ENCODE data around the gene STK17A. TPM values are rescaled to one million over a fixed set of nuclear protein-coding genes. Genes with fewer than 3 reads are reported as not detected.
"Not testable (repeated sequence)": the region's sequence is repeated elsewhere in the genome, so short reads cannot be mapped to it uniquely, and the experiment has no call there.

Gene STK17A
- polyA plus RNA-seq, 4 donors, result 16.8 to 20.9 (median 18.7) TPM

DNA sequence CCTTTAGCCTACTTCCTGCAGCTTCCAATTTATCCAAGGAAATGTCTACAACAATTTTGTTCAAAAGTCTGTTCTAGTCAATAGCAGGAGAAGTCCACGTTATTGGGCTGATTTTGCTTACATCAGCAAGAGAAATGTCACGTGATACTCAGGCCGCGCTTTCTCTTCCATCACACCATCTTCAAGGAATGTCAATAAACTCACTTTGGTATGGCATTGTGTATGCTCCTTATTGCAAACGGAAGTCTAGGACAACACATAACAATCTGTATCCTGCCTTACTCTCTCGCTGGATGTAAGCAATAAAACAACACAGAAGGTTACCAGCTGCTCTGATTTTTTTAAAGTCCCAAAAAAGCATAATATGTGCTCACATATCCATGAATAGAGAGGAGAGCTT is 17.1 kb upstream of the STK17A start:
- DNase-seq (ENCODE audit: low read depth in 4 of 4, low spot score in 3 of 4), result peak in 1 of 4 donors; percentile 8

DNA sequence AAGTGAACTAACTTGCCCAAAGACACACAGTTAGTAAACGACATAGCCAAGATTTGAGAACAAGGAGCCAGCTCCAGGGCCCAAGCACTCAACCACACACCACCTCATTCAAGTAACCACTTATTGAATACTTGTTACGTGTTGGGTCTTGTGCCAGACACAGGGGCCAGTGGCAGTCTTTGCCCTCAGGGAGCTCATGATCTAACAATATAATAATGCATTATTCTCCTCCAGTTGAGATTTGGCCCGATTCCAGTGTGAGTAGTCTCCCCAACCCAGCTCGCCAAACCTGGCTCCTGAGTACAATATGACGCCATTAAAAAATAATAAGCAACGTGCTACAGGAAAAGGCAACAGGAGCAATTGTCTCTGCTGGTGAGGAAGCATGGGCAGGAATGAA is 14.4 kb upstream of the STK17A start:
- no peak for DNase-seq (ENCODE audit: low read depth in 4 of 4, low spot score in 3 of 4)

DNA sequence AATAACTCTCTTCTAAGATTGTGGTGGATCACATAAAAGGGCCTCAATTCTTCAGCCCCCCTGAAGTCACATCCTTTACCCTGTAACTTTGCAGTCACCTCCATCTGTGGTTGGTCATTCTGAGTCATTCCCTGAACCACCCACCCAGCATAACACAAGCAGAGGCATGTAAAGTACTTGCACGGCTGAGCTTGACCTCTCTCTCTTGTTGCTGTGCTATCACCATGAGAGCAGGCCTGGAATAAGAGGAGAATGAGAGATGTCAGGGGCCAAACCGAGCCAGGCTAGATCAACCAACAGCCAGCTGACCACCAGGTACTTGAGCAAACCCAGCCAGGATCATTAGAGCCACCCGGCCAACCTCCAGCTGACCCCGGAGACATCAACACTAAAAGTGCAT is 13.5 kb upstream of the STK17A start:
- no peak for DNase-seq (ENCODE audit: low read depth in 4 of 4, low spot score in 3 of 4)

DNA sequence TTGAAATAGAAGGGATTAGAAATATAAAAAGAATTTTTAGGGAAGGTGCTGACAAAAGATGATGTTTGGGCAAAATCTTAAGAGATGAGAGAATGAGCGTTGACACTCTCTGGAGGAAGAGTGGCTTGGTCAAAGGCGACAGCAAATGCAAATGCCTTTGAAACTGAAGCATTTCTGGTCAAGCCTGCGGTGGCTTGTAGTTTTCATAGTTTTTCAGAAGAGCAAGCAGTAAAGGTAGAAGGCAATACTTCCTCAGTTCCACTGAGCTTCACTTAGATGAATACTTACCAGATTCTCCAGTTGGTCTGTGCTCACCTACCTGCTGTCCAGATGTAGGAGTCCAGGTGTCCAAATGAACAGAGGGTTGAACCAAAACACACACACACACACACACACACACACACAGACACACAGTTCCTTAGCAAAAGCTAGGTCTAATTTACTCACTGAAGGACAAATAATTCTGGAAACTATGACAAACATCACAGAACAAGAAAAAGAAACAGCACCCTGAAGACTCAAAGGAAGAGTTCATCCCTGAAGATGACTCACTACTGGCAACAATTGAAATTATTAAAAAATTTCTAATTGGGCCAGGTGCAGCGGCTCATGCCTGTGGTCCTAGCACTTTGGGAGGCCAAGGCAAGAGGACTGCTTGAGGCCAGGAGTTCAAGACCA is 12.1 kb upstream of the STK17A start:
- no peak for DNase-seq (ENCODE audit: low read depth in 4 of 4, low spot score in 3 of 4)

DNA sequence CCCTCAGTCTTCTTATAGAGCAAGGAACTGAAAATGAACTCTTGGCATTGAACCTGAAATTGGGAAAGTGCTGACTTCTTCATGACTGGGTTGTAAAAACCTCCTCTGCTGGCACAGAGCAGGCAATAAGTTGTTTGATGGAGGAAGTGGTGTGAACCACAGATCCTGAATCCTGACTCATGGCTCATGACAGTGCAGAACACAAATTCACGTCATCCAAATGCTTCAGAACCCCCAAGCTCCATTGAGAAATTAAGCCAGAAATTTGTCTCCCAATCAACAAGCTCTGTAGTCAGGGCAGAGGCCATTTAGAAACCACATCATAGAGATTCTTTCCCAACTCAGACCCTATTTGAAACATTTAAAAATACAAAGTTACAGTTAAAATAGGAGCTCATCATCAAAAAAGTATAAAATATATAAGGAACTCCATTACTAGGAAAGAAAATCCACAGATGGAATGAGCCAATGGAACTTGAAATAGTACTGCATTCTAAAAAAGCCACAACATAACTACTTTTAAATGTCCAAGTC is 10.3 kb upstream of the STK17A start:
- DNase-seq (ENCODE audit: low read depth in 4 of 4, low spot score in 3 of 4), result no peak

DNA sequence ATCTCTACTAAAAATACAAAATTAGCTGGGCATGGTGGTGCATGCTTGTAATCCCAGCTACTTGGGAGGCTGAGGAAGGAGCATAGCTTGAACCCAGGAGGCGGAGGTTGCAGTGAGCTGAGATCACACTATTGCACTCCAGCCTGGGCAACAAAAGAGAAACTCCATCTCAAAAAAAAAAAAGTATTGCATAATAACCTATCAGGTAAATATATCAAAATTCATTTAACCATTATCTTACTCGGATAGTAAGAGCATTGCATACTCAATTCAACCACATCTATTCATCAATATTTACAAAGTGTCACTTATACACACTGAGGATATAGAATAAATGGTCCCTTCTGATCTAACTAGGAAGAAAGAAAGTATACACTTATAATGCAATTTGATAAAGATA is 9.1 kb upstream of the STK17A start:
- not testable (repeated sequence) for DNase-seq (ENCODE audit: low read depth in 4 of 4, low spot score in 3 of 4)

DNA sequence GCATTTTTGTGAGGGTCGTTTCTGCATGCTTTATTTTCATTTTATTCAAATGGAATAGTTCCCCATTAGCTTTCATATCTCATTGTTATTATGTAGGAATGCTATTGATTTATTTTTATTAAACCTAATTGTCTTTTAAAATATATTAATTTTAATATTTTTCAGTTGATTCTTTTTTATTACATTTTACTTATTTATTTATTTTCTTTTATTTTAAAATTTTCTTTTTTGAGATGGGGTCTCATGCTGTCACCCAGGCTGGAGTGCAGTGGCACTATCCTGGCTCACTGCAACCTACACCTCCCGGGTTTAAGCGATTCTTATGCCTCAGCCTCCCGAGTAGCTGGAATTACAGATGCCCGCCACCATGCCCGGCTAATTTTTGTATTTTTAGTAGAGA is 7.4 kb upstream of the STK17A start:
- DNase-seq (ENCODE audit: low read depth in 4 of 4, low spot score in 3 of 4), result no peak

DNA sequence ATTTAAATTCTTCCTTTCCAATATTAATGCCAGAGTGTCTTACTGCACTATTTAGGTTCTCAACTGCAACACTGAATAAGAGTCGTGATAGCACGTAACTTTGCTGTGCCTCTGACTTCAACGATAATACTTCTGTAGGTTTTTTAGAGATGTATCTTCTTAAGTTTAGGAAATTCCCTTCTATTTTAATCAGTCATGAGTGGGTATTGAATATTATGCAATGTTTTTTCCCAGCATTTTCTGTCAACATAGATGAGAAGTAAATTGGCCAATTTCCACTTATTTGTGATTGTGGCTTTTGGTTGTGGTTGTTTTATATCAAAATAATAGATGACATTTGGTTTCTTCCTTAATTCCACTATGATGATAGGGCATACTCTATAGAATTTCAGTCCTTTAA is 6.7 kb upstream of the STK17A start:
- no peak for DNase-seq (ENCODE audit: low read depth in 4 of 4, low spot score in 3 of 4)

DNA sequence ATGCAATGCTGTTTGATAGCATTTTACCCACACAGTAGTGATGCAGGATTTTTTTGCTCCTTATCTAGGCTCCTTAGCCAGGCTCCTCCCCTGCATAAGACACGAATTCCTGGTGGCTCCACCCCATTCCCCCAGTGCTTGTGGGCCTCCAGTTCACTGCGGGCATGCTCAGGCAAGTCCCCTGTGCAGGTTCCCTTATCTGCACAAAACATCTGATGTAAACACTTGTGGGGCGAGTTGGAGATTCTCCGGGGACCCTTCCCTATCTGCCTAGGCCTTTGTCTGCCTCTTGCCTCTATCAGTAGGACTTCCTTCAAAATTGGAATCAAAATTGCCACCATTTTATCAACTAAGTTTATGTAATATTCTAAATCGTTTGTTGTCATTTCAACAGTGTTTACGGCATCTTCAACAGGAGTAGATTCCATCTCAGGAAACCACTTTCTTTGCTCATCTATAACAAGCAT is 5.4 kb upstream of the STK17A start:
- DNase-seq (ENCODE audit: low read depth in 4 of 4, low spot score in 3 of 4), result no peak

DNA sequence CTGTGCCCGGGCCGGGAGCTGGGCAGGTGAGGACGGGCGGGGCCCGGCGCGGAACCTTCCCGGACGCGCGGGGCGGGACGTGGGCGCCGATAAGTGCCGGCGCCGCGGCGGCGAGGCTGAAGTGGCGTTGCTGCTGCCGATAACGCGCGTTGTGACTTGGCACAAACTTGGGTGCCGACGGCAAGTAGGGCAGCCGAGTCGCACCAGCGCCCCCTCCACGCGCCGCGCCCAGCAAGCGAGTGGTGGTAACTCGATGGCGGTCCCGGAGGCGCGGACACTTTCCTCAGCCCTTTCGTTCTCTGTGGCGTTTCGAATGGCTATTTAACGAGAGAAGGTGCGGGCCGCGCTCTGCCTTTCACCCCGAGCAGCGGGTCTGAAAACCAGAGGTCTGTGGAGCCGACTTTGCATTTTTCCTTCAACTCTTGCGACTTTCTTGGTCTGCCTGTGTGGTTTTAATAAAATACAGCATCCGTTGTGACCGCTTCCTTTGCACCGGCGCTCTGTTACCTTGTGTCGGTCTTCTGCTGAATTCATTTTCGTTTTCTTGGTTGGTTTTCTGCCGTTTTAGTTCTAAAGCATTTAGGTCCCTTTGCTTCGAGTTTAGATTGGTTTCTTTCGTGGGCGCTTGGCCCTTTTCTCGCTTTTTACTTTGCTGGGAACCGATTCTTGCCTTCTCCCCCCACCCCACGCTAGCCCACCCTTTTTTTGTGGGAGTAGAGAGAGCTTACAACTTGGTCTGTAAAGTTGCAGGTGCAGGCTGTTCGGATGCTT is 701 bp downstream of the STK17A start:
- peak in 3 of 4 donors; percentile 40 to 45 (median 42) for DNase-seq (ENCODE audit: low read depth in 4 of 4, low spot score in 3 of 4)

DNA sequence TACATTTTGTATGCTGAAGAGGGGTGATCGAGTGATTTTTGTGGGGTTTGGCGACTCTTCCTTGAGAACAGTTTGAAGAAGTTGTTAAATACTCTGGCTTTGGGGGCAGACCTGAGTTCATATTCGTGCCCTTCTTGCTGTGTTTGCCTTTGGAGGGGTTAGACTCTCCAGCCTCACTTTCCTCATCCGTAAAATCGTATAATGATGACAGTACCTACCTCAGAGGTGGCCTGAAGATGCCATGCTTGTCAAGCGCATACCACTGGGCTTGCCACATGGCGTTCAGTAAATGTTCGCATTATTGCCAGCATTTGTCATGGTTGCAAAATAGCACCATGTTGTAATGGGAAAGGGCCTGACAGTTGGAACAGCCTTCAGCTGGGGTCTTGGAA is 1.3 kb downstream of the STK17A start:
- no peak for DNase-seq (ENCODE audit: low read depth in 4 of 4, low spot score in 3 of 4)

DNA sequence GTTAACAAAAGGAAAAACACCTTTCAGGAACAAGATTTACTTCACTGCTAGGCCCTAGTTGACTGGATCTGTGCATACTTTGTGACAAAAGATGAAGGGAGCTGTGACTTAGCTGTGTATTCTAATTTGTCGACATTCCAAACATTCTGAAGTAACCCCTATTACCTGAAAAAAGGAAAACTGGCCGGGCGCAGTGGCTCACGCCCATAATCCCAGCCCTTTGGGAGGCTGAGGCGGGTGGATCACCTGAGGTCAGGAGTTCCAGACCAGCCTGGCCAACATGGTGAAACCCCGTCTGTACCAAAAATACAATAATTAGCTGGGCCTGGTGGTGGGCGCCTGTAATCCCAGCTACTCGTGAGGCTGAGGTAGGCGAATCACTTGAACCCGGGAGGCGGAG is 1.8 kb downstream of the STK17A start:
- DNase-seq (ENCODE audit: low read depth in 4 of 4, low spot score in 3 of 4), result not testable (repeated sequence)

DNA sequence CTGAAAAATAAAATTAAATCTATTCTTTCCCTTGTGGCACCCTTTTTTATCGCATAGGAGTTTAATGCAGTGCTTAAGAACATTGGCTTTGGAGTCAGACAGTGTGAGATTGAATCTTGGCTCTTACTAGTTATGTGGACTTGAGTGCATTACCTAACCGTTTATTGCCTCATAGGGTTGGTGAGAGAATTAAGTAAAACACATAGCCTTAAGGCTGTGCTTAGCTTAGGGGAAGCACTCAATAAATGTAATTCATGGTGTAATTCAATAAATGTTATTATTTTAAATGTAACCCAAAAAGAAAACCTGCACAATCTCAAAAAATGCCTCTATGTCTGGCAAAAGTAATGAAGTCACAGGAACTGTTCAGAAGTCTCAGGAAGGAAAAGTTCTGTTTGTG is 2.7 kb downstream of the STK17A start:
- no peak for DNase-seq (ENCODE audit: low read depth in 4 of 4, low spot score in 3 of 4)

DNA sequence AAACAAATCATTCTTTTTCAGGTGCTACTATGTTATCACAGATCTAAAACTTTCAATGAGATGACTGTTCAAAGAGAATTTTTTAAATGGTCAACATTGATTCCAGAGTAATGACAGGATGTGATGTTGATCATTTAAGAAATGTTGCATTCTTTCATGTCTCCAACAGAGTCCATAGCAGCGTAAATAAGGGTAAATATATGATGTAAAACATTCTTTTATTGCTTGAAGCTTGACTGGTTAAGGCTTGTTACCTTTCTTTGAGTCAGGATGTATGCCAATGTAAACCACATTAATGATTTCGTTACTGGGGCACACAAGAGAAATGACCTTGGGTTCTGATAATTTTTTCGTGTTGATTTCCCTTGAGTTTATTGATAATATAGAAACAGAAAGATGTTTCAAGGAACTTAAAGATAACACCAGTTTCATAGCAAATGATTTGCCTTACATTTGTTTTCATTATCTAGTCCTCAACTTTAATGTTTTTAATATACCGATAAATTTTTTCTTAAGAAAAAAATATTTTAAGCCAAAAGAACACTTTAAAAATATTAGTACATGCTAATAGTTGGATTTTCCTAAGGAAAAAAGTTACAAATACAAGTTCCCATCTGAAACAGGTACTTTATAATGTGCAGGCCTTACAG is 3.5 kb downstream of the STK17A start:
- no peak for DNase-seq (ENCODE audit: low read depth in 4 of 4, low spot score in 3 of 4)

DNA sequence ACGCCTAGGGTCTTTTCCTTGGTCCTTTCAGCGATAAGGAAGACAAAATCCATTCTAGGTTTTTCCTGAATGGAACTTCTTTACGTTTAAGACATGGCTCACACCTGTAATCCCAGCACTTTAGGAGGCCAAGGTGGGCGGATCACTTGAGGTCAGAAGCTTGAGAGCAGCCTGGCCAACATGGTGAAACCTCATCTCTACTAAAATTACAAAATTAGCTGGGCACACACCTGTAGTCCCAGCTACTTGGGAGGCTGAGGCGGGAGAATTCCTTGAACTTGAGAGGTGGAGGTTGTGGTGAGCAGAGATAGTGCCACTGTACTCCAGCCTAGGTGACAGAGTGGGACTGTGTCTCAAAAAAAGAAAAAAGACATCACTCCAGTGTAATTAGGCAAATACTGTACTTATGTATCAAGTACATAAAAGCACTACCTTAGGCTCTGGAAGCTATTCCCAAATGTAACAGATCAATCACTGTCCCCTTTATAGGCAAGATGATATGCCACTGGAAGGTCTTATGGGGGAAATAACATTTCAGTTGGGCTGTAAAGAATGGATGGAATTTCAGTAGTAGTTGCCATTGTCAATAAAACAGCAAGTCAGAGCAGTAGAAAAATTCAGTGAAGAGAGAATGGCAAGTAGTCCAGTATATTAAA is 5.7 kb downstream of the STK17A start:
- DNase-seq (ENCODE audit: low read depth in 4 of 4, low spot score in 3 of 4), result no peak

DNA sequence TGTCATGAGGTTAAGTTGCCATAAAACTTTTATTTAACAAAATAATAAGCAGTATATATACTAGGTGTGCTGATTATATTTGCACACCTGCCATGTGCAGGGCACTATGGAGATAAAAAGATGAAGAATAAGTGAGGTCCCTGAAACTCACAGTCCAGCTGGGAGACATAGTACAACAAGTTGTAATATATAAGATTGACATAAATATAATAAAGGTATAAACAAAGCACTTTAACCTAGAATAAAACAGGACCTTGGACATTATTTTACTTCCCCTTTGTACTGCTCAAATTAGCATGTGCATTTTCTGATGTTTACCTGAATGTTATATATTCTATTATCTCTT is 6.2 kb downstream of the STK17A start:
- no peak for DNase-seq (ENCODE audit: low read depth in 4 of 4, low spot score in 3 of 4)

DNA sequence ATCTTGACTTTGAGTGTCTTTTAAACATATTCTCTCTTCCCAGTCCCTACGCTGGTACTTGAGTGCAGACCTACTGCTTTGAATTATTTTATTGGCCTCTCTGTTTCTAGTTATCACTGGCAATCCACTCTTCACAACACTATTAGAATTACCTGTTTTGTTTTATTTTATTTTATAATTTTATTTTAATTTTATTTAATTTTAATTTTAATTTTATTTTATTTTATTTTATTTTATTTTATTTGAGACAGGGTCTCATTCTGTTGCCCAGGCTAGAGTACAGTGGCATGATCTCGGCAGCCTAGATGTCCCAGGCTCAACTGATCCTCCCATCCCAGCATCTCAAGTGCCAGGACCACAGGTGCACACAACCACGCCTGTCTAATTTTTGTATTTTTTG is 6.8 kb downstream of the STK17A start:
- DNase-seq (ENCODE audit: low read depth in 4 of 4, low spot score in 3 of 4), result no peak

DNA sequence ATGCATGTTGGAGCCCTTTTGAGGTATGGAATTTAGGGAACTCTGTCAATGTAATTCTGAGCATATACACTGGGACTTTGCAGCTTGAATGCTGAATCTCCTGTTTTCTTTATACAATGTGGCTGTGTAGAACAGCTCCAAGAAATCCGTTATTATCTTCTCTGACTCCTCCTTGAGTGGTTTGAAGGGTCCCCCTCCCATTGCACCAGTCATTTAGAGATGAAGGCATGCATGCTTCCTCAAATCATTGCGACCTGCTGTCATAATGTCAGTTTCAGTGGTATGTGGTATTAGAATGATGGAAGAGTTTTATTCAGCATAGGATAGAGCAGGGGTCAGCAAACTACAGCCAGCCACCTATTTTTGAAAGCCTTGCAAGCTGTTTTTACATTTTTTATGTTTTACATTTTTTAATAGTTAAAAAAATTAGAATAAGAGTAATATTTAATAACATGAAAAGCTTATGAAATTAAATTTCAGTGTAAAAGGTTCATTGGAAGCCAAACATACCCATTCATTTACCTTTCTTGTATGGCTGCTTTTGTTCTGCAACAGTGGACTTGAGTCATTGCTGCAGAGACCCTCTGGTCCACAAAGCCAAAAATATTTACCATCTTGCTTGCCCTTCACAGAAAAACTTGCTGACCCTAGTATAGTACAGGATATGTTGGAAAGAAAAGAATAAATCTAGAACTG is 8.1 kb downstream of the STK17A start:
- DNase-seq (ENCODE audit: low read depth in 4 of 4, low spot score in 3 of 4), result no peak

DNA sequence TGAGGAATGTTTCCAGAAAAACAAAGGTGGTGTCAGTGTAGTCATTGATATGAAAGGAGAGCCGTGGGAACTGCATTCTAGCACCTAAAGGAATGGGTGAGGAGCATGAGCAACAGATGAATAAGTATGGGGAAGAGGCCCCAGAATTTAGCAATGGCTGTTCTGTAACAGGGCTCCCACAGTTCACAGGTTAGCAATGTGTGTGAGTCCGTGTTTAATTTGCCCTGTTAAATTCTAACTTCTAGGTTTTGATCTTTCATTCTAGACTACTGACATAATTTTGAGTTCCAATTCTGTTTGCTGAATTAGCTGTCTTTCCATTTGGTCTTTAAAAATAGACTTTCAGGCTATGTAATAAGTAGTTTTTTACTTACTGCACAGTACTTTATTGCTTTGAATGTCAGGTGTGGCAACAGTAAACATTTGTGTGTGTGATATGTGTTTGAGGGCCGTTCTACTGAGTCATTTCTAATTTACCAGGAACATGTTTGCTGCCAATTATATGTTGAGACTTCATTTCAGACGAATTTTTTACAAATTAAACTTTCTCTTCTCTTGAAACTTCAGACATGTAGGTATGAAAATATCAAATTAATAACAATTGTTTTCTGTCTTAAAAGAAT is 8.8 kb downstream of the STK17A start:
- DNase-seq (ENCODE audit: low read depth in 4 of 4, low spot score in 3 of 4), result no peak

DNA sequence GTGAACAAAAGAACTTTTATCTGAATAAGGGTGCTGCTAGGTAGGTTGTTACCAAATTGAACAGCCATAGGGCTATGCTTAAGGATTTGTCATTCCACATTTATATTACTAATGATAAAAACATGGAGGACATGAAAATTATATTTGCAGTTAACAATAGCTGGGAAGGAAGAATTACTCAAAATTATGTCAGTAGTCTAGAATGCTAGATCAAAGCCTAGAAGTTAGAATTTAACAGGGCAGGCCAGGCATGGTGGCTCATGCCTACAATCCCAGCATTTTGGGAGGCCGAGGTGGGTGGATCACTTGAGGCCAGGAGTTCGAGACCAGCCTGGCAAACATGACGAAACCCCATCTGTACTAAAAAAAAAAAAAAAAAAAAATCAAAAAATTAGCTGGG is 9.4 kb downstream of the STK17A start:
- DNase-seq (ENCODE audit: low read depth in 4 of 4, low spot score in 3 of 4), result no peak

All from right renal pelvis (tissue), 4 donors.